Left lung (tissue), 10 donors: ENCODE data around the gene HDAC4. TPM values are rescaled to one million over a fixed set of nuclear protein-coding genes. Genes with fewer than 3 reads are reported as not detected.

Experiments used
- ATAC-seq: fragments of 200-7000 bp; cut with Tn5 transposase; one replicate; pipeline ENCODE4 v1.9.1; 2020; ENCODE audit warnings: moderate library complexity
- DNase-seq, 4 donors: peaks; one replicate each; pipeline ENCODE4 v3.0.0-alpha.2; 2013 to 2020
- H3K27ac ChIP-seq, 2 donors: fragments of 200-600 bp; sonication (generic) in 1 of 2; one replicate each; pipeline versions ENCODE4 v1.5.0 to v1.8.0; 2020 to 2021
- H3K27me3 ChIP-seq, 2 donors: fragments of 200-600 bp; sonication (generic) in 1 of 2; one replicate each; pipeline versions ENCODE4 v1.5.0 to v1.8.0; 2020 to 2021
- H3K36me3 ChIP-seq, 2 donors: fragments of 200-600 bp; sonication (generic) in 1 of 2; one replicate each; pipeline versions ENCODE4 v1.5.0 to v1.8.0; 2020 to 2021
- H3K4me1 ChIP-seq, 2 donors: fragments of 200-600 bp; one replicate each; pipeline ENCODE4 v1.8.0; 2021
- H3K4me3 ChIP-seq, 2 donors: fragments of 200-600 bp; sonication (generic) in 1 of 2; one replicate each; pipeline versions ENCODE4 v1.5.0 to v1.8.0; 2020 to 2021; ENCODE audit warnings: mild to moderate bottlenecking in 1 of 2
- H3K9me3 ChIP-seq, 2 donors: fragments of 200-600 bp; sonication (generic) in 1 of 2; one replicate each; pipeline versions ENCODE4 v1.5.0 to v1.8.0; 2020 to 2021
- CTCF ChIP-seq, 2 donors: fragments of 200-600 bp; sonication (generic) in 1 of 2; IDR thresholded peaks; one replicate each; pipeline versions ENCODE4 v1.5.0 to v1.8.0; 2021; ENCODE audit warnings: antibody characterized with exemption in 2 of 2
- intact Hi-C, 2 donors: fragments of 100-400 bp; cut with DNase I; formaldehyde crosslinking; loops; one replicate each; pipeline versions ENCODE4 v1.11.2 to v1.14.2; 2022
- polyA plus RNA-seq, 6 donors: library from polyadenylated mRNA; unstranded; fragments of 120-200 nt; gene quantifications; one replicate each; pipeline ENCODE4 v1.2.1, GENCODE V29; 2013; ENCODE audit not compliant: insufficient read length in 6 of 6
- total RNA-seq, 2 donors: library from RNA; stranded (reverse); fragmentation: NEBNext Ultra II Directional; extraction: Animal tissue kit (Norgen Biotek cat#: 25700); gene quantifications; one replicate each; pipeline ENCODE4 v1.2.1, GENCODE V29; 2021
- donor health status: DM: no; HTN: yes; CAD: no.
- donor health status: DM: no; HTN: no; CAD: no.

Gene HDAC4
- total and polyA plus RNA-seq, 8 donors, result 9.9 to 36.8 (median 12.8) TPM

- Histone ChIP-seq H3K27ac (no peak overlapping the region), H3K27me3 (no peaks in the 10 kb centered on the region), H3K4me1 (peaks cover 0 to 6% of the 10 kb centered on the region in 2 donors), H3K36me3 (peaks cover 0 to 88% of the 10 kb centered on the region in 2 donors), H3K9me3 (no peaks in the 10 kb centered on the region), H3K4me3 (no peak overlapping the region)
- ATAC-seq (no peak), DNase-seq (peak in 1 of 4 donors; percentile 76)
- no peak for TF ChIP-seq CTCF (IDR thresholded peaks at IDR 0.05)
- intact Hi-C loops, result no loop called here
Observed at GRCh38 chr2:239052798-239053665, 347.8 kb downstream of the HDAC4 start.

GRCh38 chr2:239051891-239052445, 348.9 kb downstream of the HDAC4 start:
- Histone ChIP-seq H3K9me3 (no peaks in the 10 kb centered on the region), H3K4me1 (peaks cover 0 to 6% of the 10 kb centered on the region in 2 donors), H3K36me3 (peaks cover 0 to 80% of the 10 kb centered on the region in 2 donors), H3K4me3 (no peak overlapping the region), H3K27me3 (no peaks in the 10 kb centered on the region), H3K27ac (no peak overlapping the region)
- peak in 1 of 4 donors; percentile 56 for DNase-seq
- no peak for TF ChIP-seq CTCF (IDR thresholded peaks at IDR 0.05)
- ATAC-seq, result no peak
- intact Hi-C loops, result no loop called here

- H3K27me3 ChIP-seq, result no peaks in the 10 kb centered on the region
- H3K4me1 ChIP-seq, result no peaks in the 10 kb centered on the region
- TF ChIP-seq CTCF (IDR thresholded peaks at IDR 0.05), result no peak
- H3K9me3 ChIP-seq, result no peaks in the 10 kb centered on the region
- ATAC-seq, result no peak
- H3K27ac ChIP-seq, result no peak overlapping the region
- intact Hi-C loops, result no loop called here
- no peak overlapping the region for H3K4me3 ChIP-seq
- H3K36me3 ChIP-seq, result peaks cover 0 to 64% of the 10 kb centered on the region in 2 donors
- no peak for DNase-seq
Observed at GRCh38 chr2:239050252-239050649, 350.6 kb downstream of the HDAC4 start.

GRCh38 chr2:239049421-239050251, 351.2 kb downstream of the HDAC4 start:
- intact Hi-C loops, result no loop called here
- ATAC-seq (no peak), DNase-seq (peak in 1 of 4 donors; percentile 53)
- TF ChIP-seq CTCF (IDR thresholded peaks at IDR 0.05), result no peak
- H3K36me3 ChIP-seq, result peaks cover 0 to 58% of the 10 kb centered on the region in 2 donors
- no peak overlapping the region for H3K27ac ChIP-seq
- H3K4me1 ChIP-seq, result no peaks in the 10 kb centered on the region
- H3K4me3 ChIP-seq, result no peak overlapping the region
- no peaks in the 10 kb centered on the region for H3K9me3 ChIP-seq
- H3K27me3 ChIP-seq, result no peaks in the 10 kb centered on the region
